GM19438 (cell line): ENCODE measurements around the gene NDUFA13.

ENCODE experiments used
- ATAC-seq: cut with Tn5 transposase; IDR thresholded peaks from one replicate; pipeline ENCODE4 v1.9.1; 2021; ENCODE audit warnings: low read depth; ENCODE audit not compliant: unreplicated experiment

NDUFA13 gene

GRCh38 chr19:19488875-19489690 is 26.9 kb upstream of the NDUFA13 start:
- ATAC-seq, result peak; percentile 66

GRCh38 chr19:19489804-19490204 is 26.2 kb upstream of the NDUFA13 start:
- ATAC-seq, result no peak

- ATAC-seq, result no peak
Observed at GRCh38 chr19:19490214-19490968, 25.6 kb upstream of the NDUFA13 start.

- ATAC-seq, result no peak
Observed at GRCh38 chr19:19491321-19492025, 24.6 kb upstream of the NDUFA13 start.

- ATAC-seq, result no peak
Observed at GRCh38 chr19:19492026-19492610, 23.9 kb upstream of the NDUFA13 start.

GRCh38 chr19:19493841-19494546 is 22.0 kb upstream of the NDUFA13 start:
- no peak for ATAC-seq

- ATAC-seq, result no peak
Observed at GRCh38 chr19:19495614-19496603, 20.1 kb upstream of the NDUFA13 start.

GRCh38 chr19:19498255-19498991 is 17.6 kb upstream of the NDUFA13 start:
- ATAC-seq, result no peak

GRCh38 chr19:19499272-19499995 is 16.6 kb upstream of the NDUFA13 start:
- ATAC-seq, result no peak

GRCh38 chr19:19500975-19501644 is 14.9 kb upstream of the NDUFA13 start:
- no peak for ATAC-seq

- ATAC-seq, result no peak
Observed at GRCh38 chr19:19501798-19502197, 14.2 kb upstream of the NDUFA13 start.

- ATAC-seq, result no peak
Observed at GRCh38 chr19:19502281-19502680, 13.7 kb upstream of the NDUFA13 start.

- no peak for ATAC-seq
Observed at GRCh38 chr19:19502808-19503602, 13.0 kb upstream of the NDUFA13 start.

- ATAC-seq, result no peak
Observed at GRCh38 chr19:19504754-19505668, 11.0 kb upstream of the NDUFA13 start.

GRCh38 chr19:19505669-19506326 is 10.2 kb upstream of the NDUFA13 start:
- ATAC-seq, result no peak
